Measurements from ENCODE around the gene AP5Z1. TPM values are rescaled to one million over a fixed set of nuclear protein-coding genes. Genes with fewer than 3 reads are reported as not detected.

The AP5Z1 gene
- total RNA-seq, 2 experiments from 2014 or later, result 32.8 to 35.0 TPM

DNA sequence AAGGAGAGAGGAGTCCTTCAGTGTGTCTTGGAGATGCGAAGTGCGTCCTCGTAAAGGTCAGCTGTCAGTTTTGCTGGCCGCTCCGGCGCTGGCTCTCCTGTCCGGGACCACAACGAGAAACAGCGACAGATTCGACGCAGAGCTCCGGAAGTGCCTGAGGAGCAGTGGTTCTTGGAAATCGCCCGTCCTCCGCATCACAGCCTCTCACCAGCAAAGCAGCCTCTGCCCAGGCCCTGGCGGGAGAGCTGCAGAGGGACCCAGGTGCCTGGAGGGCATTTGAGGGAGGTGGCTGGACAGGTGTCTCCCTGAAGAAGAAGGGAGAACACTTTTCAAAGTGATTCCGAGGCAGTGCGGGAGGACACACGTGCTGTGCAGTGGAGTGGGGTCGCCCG lies 11.6 kb upstream of the AP5Z1 start:
- no peaks in the 10 kb centered on the region for H3K9me3 ChIP-seq (ENCODE audit: low read length)
- no peak overlapping the region for H3K4me3 ChIP-seq (ENCODE audit: low read depth, low read length, poor library complexity, severe bottlenecking)
- H4K20me1 ChIP-seq (ENCODE audit: insufficient read depth, low read length), result no peaks in the 10 kb centered on the region
- CTCF ChIA-PET (ENCODE audit: unreplicated experiment), result no interaction called here
- intact Hi-C loops (cut with micrococcal nuclease; ENCODE audit: unreplicated experiment), result no loop called here
- H3K79me2 ChIP-seq (ENCODE audit: insufficient read depth, low read depth, low read length), result no peaks in the 10 kb centered on the region
- no peak for DNase-seq (ENCODE audit: low spot score)
- H3K4me2 ChIP-seq (ENCODE audit: low read length), result no peak overlapping the region
- H3K4me1 ChIP-seq (ENCODE audit: insufficient read depth, low read length, poor library complexity, severe bottlenecking), result no peaks in the 10 kb centered on the region
- no peak overlapping the region for H3K27ac ChIP-seq (ENCODE audit: low read depth, low read length, poor library complexity, severe bottlenecking)
- no peaks in the 10 kb centered on the region for H3K9me2 ChIP-seq (ENCODE audit: insufficient read depth, low read length)
- BruUV-seq (replicated peaks), result no TSS peak
- H2AFZ ChIP-seq (ENCODE audit: low read length), result no peak overlapping the region
- peaks cover 33% of the 10 kb centered on the region for H3K36me3 ChIP-seq (ENCODE audit: insufficient read depth, low read length)
- TF ChIP-seq, protein P1, sequence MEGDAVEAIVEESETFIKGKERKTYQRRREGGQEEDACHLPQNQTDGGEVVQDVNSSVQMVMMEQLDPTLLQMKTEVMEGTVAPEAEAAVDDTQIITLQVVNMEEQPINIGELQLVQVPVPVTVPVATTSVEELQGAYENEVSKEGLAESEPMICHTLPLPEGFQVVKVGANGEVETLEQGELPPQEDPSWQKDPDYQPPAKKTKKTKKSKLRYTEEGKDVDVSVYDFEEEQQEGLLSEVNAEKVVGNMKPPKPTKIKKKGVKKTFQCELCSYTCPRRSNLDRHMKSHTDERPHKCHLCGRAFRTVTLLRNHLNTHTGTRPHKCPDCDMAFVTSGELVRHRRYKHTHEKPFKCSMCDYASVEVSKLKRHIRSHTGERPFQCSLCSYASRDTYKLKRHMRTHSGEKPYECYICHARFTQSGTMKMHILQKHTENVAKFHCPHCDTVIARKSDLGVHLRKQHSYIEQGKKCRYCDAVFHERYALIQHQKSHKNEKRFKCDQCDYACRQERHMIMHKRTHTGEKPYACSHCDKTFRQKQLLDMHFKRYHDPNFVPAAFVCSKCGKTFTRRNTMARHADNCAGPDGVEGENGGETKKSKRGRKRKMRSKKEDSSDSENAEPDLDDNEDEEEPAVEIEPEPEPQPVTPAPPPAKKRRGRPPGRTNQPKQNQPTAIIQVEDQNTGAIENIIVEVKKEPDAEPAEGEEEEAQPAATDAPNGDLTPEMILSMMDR (conservative IDR thresholded peaks at IDR 0.05; ENCODE audit: low read length), result no peak
- no peak for TF ChIP-seq EZH2phosphoT487 (IDR thresholded peaks at IDR 0.05; ENCODE audit: borderline replicate concordance, low read depth, low read length)
- POLR2A ChIA-PET, result no interaction called here

DNA sequence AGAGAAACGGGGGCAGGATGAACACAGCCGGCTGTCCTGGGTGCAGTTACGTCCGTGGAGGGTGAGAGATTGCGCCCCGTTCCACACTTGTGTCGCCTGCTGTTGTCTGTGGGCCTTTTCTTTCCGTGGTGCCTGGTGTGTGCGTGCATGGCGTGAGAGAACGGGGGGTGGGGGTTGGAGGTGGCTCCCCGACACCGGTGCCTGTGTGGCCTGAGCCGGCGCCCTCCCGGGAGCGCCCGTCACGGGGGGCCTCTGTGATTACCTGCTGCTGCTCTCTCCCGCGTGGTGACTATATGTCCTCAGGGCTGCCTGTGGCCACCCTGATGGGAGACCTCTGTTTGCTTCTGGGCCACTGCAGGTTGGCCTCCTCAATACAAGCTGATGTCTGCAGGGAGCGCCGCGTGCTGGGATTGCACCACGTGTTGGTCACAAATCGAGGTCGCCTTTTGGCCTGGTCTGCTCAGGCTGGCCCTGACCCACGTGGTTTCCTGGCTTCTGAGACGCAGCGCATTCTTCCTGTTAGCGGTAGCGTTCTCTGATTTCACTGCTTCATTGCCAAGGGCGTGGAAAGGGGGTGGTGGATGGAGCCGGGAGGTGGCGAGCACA lies 10.9 kb upstream of the AP5Z1 start:
- DNase-seq (ENCODE audit: low spot score), result no peak
- Histone ChIP-seq H3K27ac (ENCODE audit: low read depth, low read length, poor library complexity, severe bottlenecking) (no peak overlapping the region), H3K4me3 (ENCODE audit: low read depth, low read length, poor library complexity, severe bottlenecking) (no peak overlapping the region), H3K4me1 (ENCODE audit: insufficient read depth, low read length, poor library complexity, severe bottlenecking) (no peaks in the 10 kb centered on the region), H4K20me1 (ENCODE audit: insufficient read depth, low read length) (no peaks in the 10 kb centered on the region), H3K9me3 (ENCODE audit: low read length) (no peaks in the 10 kb centered on the region), H2AFZ (ENCODE audit: low read length) (no peak overlapping the region), H3K36me3 (ENCODE audit: insufficient read depth, low read length) (peaks cover 32% of the 10 kb centered on the region), H3K79me2 (ENCODE audit: insufficient read depth, low read depth, low read length) (no peaks in the 10 kb centered on the region), H3K4me2 (ENCODE audit: low read length) (no peak overlapping the region), H3K9me2 (ENCODE audit: insufficient read depth, low read length) (no peaks in the 10 kb centered on the region)
- intact Hi-C loops (cut with micrococcal nuclease; ENCODE audit: unreplicated experiment), result no loop called here
- no TSS peak for BruUV-seq (replicated peaks)
- TF ChIP-seq, protein P1 (conservative IDR thresholded peaks at IDR 0.05; ENCODE audit: low read length), result no peak
- TF ChIP-seq EZH2phosphoT487 (IDR thresholded peaks at IDR 0.05; ENCODE audit: borderline replicate concordance, low read depth, low read length), result no peak
- POLR2A ChIA-PET, result no interaction called here
- CTCF ChIA-PET (ENCODE audit: unreplicated experiment), result no interaction called here

DNA sequence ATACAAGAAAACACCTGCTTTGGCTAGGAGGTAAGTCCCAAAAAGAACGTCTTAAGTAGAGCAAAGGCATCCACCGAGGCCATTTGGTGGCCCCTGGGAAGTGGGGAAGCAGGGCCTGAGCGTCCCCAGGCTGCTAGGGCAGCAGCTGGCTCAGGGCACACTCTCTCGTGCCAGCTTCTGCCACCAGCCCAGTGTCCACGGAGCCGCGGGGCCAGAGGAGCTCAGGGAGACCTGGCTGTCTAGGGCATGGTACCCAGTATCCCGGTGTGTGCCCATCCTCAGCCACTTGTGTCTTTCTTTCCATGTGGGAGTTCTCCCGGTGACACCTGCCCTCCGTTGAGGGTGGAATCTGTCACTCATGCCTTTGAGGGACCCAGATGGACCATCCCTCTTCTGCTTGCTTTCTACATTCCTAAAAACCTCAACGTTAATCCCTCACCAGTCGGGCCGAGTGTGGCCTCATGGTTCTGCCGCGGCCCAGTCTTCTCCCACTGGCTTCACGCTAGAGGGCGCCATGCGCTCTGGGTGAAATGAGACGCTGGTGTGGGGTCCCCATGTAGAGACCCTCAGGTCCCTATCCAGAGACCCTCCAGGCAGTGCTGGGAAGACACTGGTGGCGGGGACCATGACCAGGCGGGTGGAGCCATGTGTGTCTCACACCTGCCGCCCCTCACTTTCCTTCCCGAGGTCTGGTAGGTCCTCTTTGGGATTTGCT lies 9.5 kb upstream of the AP5Z1 start:
- Histone ChIP-seq H3K36me3 (ENCODE audit: insufficient read depth, low read length) (peaks cover 25% of the 10 kb centered on the region), H3K9me3 (ENCODE audit: low read length) (no peaks in the 10 kb centered on the region), H2AFZ (ENCODE audit: low read length) (no peak overlapping the region), H3K27ac (ENCODE audit: low read depth, low read length, poor library complexity, severe bottlenecking) (no peak overlapping the region), H3K4me3 (ENCODE audit: low read depth, low read length, poor library complexity, severe bottlenecking) (no peak overlapping the region), H3K4me1 (ENCODE audit: insufficient read depth, low read length, poor library complexity, severe bottlenecking) (no peaks in the 10 kb centered on the region), H4K20me1 (ENCODE audit: insufficient read depth, low read length) (no peaks in the 10 kb centered on the region), H3K9me2 (ENCODE audit: insufficient read depth, low read length) (no peaks in the 10 kb centered on the region), H3K4me2 (ENCODE audit: low read length) (no peak overlapping the region), H3K79me2 (ENCODE audit: insufficient read depth, low read depth, low read length) (no peaks in the 10 kb centered on the region)
- BruUV-seq (replicated peaks), result no TSS peak
- TF ChIP-seq EZH2phosphoT487 (IDR thresholded peaks at IDR 0.05; ENCODE audit: borderline replicate concordance, low read depth, low read length), result no peak
- TF ChIP-seq, protein P1 (conservative IDR thresholded peaks at IDR 0.05; ENCODE audit: low read length), result peak; percentile 59
- ChIA-PET CTCF (ENCODE audit: unreplicated experiment) (no interaction called here), POLR2A (no interaction called here)
- intact Hi-C loops (cut with micrococcal nuclease; ENCODE audit: unreplicated experiment), result no loop called here
- DNase-seq (ENCODE audit: low spot score), result no peak
